Measurements from ENCODE around the gene CIP2A. TPM values are rescaled to one million over a fixed set of nuclear protein-coding genes. Genes with fewer than 3 reads are reported as not detected.

CIP2A gene
- total and polyA plus RNA-seq, 9 donors = 1.7 to 6.3 (median 4.3) TPM

GRCh38 chr3:108513961-108514360 lies 75.3 kb downstream of the CIP2A start:
- Histone ChIP-seq H3K4me3 (no peak overlapping the region), H3K27me3 (no peaks in the 10 kb centered on the region), H3K4me1 (ENCODE audit: insufficient read depth) (no peaks in the 10 kb centered on the region), H3K9me3 (no peaks in the 10 kb centered on the region), H3K27ac (no peak overlapping the region), H3K36me3 (no peaks in the 10 kb centered on the region)
- 47 to 56% (median 51%) methylated on average over 3 of the region's 3 CpGs for WGBS, 3 donors
- intact Hi-C loops (cut with DNase I) = no loop called here
- TF ChIP-seq CTCF (IDR thresholded peaks at IDR 0.05) (no peak), EP300 (IDR thresholded peaks at IDR 0.05) (no peak), POLR2A (IDR thresholded peaks at IDR 0.05) (no peak)
- DNase-seq = no peak

GRCh38 chr3:108512671-108513070 lies 76.6 kb downstream of the CIP2A start:
- Histone ChIP-seq H3K27me3 (no peaks in the 10 kb centered on the region), H3K9me3 (no peaks in the 10 kb centered on the region), H3K36me3 (no peaks in the 10 kb centered on the region), H3K4me3 (no peak overlapping the region), H3K4me1 (ENCODE audit: insufficient read depth) (no peaks in the 10 kb centered on the region), H3K27ac (no peak overlapping the region)
- intact Hi-C loops (cut with DNase I) = no loop called here
- no peak for DNase-seq
- WGBS, 3 donors = 57 to 69% (median 67%) methylated on average over 2 of the region's 2 CpGs
- TF ChIP-seq EP300 (IDR thresholded peaks at IDR 0.05) (no peak), POLR2A (IDR thresholded peaks at IDR 0.05) (no peak), CTCF (IDR thresholded peaks at IDR 0.05) (no peak)

DNA sequence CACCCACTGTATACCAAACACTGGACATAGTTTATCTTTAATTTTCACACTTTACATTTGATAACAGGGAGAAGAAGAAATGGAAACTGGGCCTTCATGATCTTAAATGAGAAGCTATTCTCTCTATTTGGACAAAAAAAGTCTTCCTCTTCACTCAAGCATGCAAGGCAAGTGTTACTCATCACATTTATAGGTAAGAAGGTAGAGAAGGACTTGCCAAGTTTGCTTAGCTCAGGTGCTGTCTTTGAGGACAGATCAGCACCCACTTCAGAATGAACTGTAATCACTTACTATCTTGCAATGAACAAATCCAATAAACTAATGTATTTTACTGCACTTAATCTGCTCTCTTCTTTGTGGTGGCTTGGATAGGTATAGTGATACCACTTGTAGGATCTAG lies 77.7 kb downstream of the CIP2A start:
- H3K27me3 ChIP-seq = no peaks in the 10 kb centered on the region
- intact Hi-C loops (cut with DNase I) = no loop called here
- no peak for DNase-seq
- no peak overlapping the region for H3K4me3 ChIP-seq
- TF ChIP-seq POLR2A (IDR thresholded peaks at IDR 0.05) (no peak), CTCF (IDR thresholded peaks at IDR 0.05) (no peak), EP300 (IDR thresholded peaks at IDR 0.05) (no peak)
- H3K27ac ChIP-seq = no peak overlapping the region
- no peaks in the 10 kb centered on the region for H3K9me3 ChIP-seq
- H3K36me3 ChIP-seq = no peaks in the 10 kb centered on the region
- H3K4me1 ChIP-seq (ENCODE audit: insufficient read depth) = no peaks in the 10 kb centered on the region

GRCh38 chr3:108511055-108511454 lies 78.2 kb downstream of the CIP2A start:
- Histone ChIP-seq H3K27ac (no peak overlapping the region), H3K4me3 (no peak overlapping the region), H3K27me3 (no peaks in the 10 kb centered on the region), H3K36me3 (no peaks in the 10 kb centered on the region), H3K9me3 (no peaks in the 10 kb centered on the region), H3K4me1 (ENCODE audit: insufficient read depth) (no peaks in the 10 kb centered on the region)
- no peak for DNase-seq
- no peak for TF ChIP-seq EP300 (IDR thresholded peaks at IDR 0.05)
- 94 to 98% (median 95%) methylated on average over 4 of the region's 4 CpGs for WGBS, 3 donors
- intact Hi-C loops (cut with DNase I) = no loop called here

- no peak within 1 kb of the TSS for H3K27ac ChIP-seq
Observed at GRCh38 chr3:108510496-108510895, 78.7 kb downstream of the CIP2A start, which contains the start of gene MYH15. MYH15 (minus strand) TSS chr3:108510596; CDS start chr3:108510530, 66 bp downstream.

More at GRCh38 chr3:108510496-108510895, 78.7 kb downstream of the CIP2A start, which contains the start of gene MYH15:
- H3K27me3 ChIP-seq = no peaks in the 10 kb centered on the region
- DNase-seq = no peak
- no peak within 1 kb of the TSS for H3K4me3 ChIP-seq
- no peak for TF ChIP-seq CTCF (IDR thresholded peaks at IDR 0.05)
- TF ChIP-seq EP300 (IDR thresholded peaks at IDR 0.05) = no peak
- no peak for TF ChIP-seq POLR2A (IDR thresholded peaks at IDR 0.05)
- no peaks in the 10 kb centered on the region for H3K36me3 ChIP-seq
- H3K4me1 ChIP-seq (ENCODE audit: insufficient read depth) = no peaks in the 10 kb centered on the region
- no peaks in the 10 kb centered on the region for H3K9me3 ChIP-seq
- intact Hi-C loops (cut with DNase I) = no loop called here
- WGBS, 3 donors = 87 to 94% (median 93%) methylated on average over 3 of the region's 3 CpGs
